Colonic mucosa (tissue), 4 donors: ENCODE measurements around the gene DCTD. TPM values are rescaled to one million over a fixed set of nuclear protein-coding genes. Genes with fewer than 3 reads are reported as not detected.

Source experiments
- DNase-seq: peaks from one replicate; pipeline ENCODE4 v3.0.0-alpha.2; 2020
- H3K27ac ChIP-seq: fragments of 200-600 bp; one replicate; pipeline ENCODE4 v1.8.0; 2021
- H3K27me3 ChIP-seq: fragments of 200-600 bp; one replicate; pipeline ENCODE4 v1.8.0; 2021
- H3K36me3 ChIP-seq: fragments of 200-600 bp; one replicate; pipeline ENCODE4 v1.8.0; 2021
- H3K4me1 ChIP-seq: fragments of 200-600 bp; one replicate; pipeline ENCODE4 v1.8.0; 2021; ENCODE audit warnings: mild to moderate bottlenecking
- H3K4me3 ChIP-seq: fragments of 200-600 bp; one replicate; pipeline ENCODE4 v1.8.0; 2021
- H3K9ac ChIP-seq, 2 donors: one replicate each; pipeline ENCODE4 v1.7.0; 2013; ENCODE audit warnings: control low read depth in 2 of 2, low read depth in 2 of 2, low read length in 2 of 2
- H3K9me3 ChIP-seq: fragments of 200-600 bp; one replicate; pipeline ENCODE4 v1.8.0; 2021
- CTCF ChIP-seq: fragments of 200-600 bp; IDR thresholded peaks from one replicate; pipeline ENCODE4 v1.8.0; 2022; ENCODE audit warnings: antibody characterized with exemption, mild to moderate bottlenecking
- intact Hi-C: fragments of 100-400 bp; cut with DNase I; formaldehyde crosslinking; loops from one replicate; pipeline ENCODE4 v1.14.1; 2022
- total RNA-seq, 2 donors: library from RNA; stranded (reverse); fragmentation: NEBNext Ultra II Directional in 1 of 2; extraction: Animal tissue kit (Norgen Biotek cat#: 25700) in 1 of 2; gene quantifications; one replicate each; pipeline ENCODE4 v1.2.1, GENCODE V29; 2021
- donor health status: healthy.
- donor health status: DM: no; HTN: no; CAD: no.
- donor health status: DM: no; HTN: no; CAD: no.

DCTD gene
- total RNA-seq, 2 donors from 2014 or later: 51.4 to 54.6 TPM

- intact Hi-C loops: no loop called here
- no peaks in the 10 kb centered on the region for H3K27me3 ChIP-seq
- no peaks in the 10 kb centered on the region for H3K9me3 ChIP-seq
- no peak overlapping the region for H3K27ac ChIP-seq
- TF ChIP-seq CTCF: no peak
- no peak overlapping the region for H3K4me3 ChIP-seq
- H3K4me1 ChIP-seq: no peaks in the 10 kb centered on the region
- H3K9ac ChIP-seq: no peak overlapping the region
- no peaks in the 10 kb centered on the region for H3K36me3 ChIP-seq
- DNase-seq: no peak
Measured at GRCh38 chr4:182855877-182856276, 61.3 kb downstream of the DCTD start.

GRCh38 chr4:182855312-182855711, 61.9 kb downstream of the DCTD start:
- Histone ChIP-seq H3K9me3 (no peaks in the 10 kb centered on the region), H3K4me1 (no peaks in the 10 kb centered on the region), H3K4me3 (no peak overlapping the region), H3K27me3 (no peaks in the 10 kb centered on the region), H3K9ac (no peak overlapping the region), H3K36me3 (no peaks in the 10 kb centered on the region), H3K27ac (no peak overlapping the region)
- no peak for DNase-seq
- no peak for TF ChIP-seq CTCF
- intact Hi-C loops: no loop called here

- H3K36me3 ChIP-seq: no peaks in the 10 kb centered on the region
- no peak overlapping the region for H3K27ac ChIP-seq
- DNase-seq: no peak
- no peak overlapping the region for H3K9ac ChIP-seq
- no peak overlapping the region for H3K4me3 ChIP-seq
- intact Hi-C loops: no loop called here
- H3K4me1 ChIP-seq: no peaks in the 10 kb centered on the region
- no peak for TF ChIP-seq CTCF
- H3K27me3 ChIP-seq: no peaks in the 10 kb centered on the region
- H3K9me3 ChIP-seq: no peaks in the 10 kb centered on the region
Measured at GRCh38 chr4:182854466-182854865, 62.7 kb downstream of the DCTD start.

- Histone ChIP-seq H3K27ac (no peak overlapping the region), H3K4me3 (no peak overlapping the region), H3K4me1 (no peaks in the 10 kb centered on the region), H3K36me3 (no peaks in the 10 kb centered on the region), H3K9me3 (no peaks in the 10 kb centered on the region), H3K27me3 (no peaks in the 10 kb centered on the region), H3K9ac (no peak overlapping the region)
- DNase-seq: no peak
- intact Hi-C loops: no loop called here
- TF ChIP-seq CTCF: no peak
Measured at GRCh38 chr4:182853731-182854330, 63.4 kb downstream of the DCTD start.

GRCh38 chr4:182848685-182849084, 68.5 kb downstream of the DCTD start:
- intact Hi-C loops: no loop called here
- Histone ChIP-seq H3K4me3 (no peak overlapping the region), H3K36me3 (no peaks in the 10 kb centered on the region), H3K27ac (no peak overlapping the region), H3K4me1 (no peaks in the 10 kb centered on the region), H3K27me3 (no peaks in the 10 kb centered on the region), H3K9ac (no peak overlapping the region), H3K9me3 (no peaks in the 10 kb centered on the region)
- no peak for DNase-seq
- no peak for TF ChIP-seq CTCF
